ENCODE results near the gene FBXO24. TPM values are rescaled to one million over a fixed set of nuclear protein-coding genes. Genes with fewer than 3 reads are reported as not detected.
A peak's percentile ranks its signal among the peaks of the same experiment; 100 is the strongest.
"Not testable (repeated sequence)": the region's sequence is repeated elsewhere in the genome, so short reads cannot be mapped to it uniquely, and the experiment has no call there.

FBXO24 gene
- total RNA-seq, 2 experiments from 2014 or later: 0.16 to 1.7 TPM

- POLR2A ChIA-PET: interaction anchor here (0.6 to 0.7 kb wide), 2 partner anchors 44 to 93 kb away, joined by 4 read pairs; no protein-coding TSS in a partner anchor
- H3K79me2 ChIP-seq (ENCODE audit: insufficient read depth, low read depth, low read length): peaks cover 40% of the 10 kb centered on the region; the same call in 1 of the 2 replicates
Observed at GRCh38 chr7:100540073-100540723, 45.9 kb upstream of the FBXO24 start.

GRCh38 chr7:100541309-100541708 lies 44.8 kb upstream of the FBXO24 start:
- POLR2A ChIA-PET: interaction anchor here (0.6 kb wide), 1 partner anchor 90 kb away, joined by 4 read pairs; no protein-coding TSS in a partner anchor
- H3K27ac ChIP-seq (ENCODE audit: low read depth, low read length, poor library complexity, severe bottlenecking): not testable (repeated sequence)

More at GRCh38 chr7:100540073-100540723, 45.9 kb upstream of the FBXO24 start:
- peak overlapping the region; percentile 84 for H3K4me2 ChIP-seq (ENCODE audit: low read length)
- no peaks in the 10 kb centered on the region for H3K9me2 ChIP-seq (ENCODE audit: insufficient read depth, low read length)
- intact Hi-C loops (cut with micrococcal nuclease; ENCODE audit: unreplicated experiment): no loop called here
- peak overlapping the region; percentile 75 for H3K4me3 ChIP-seq (ENCODE audit: low read depth, low read length, poor library complexity, severe bottlenecking)
- TF ChIP-seq EZH2phosphoT487 (IDR thresholded peaks at IDR 0.05; ENCODE audit: borderline replicate concordance, low read depth, low read length) (no peak), CTCF (conservative IDR thresholded peaks at IDR 0.05; ENCODE audit: low read length) (no peak)
- H2AFZ ChIP-seq (ENCODE audit: low read length): no peak overlapping the region
- CTCF ChIA-PET (ENCODE audit: unreplicated experiment): no interaction called here
- BruUV-seq (replicated peaks): no TSS peak
- no peak for DNase-seq (ENCODE audit: low spot score)
- H3K4me1 ChIP-seq (ENCODE audit: insufficient read depth, low read length, poor library complexity, severe bottlenecking): peaks cover 55% of the 10 kb centered on the region
- no peaks in the 10 kb centered on the region for H3K9me3 ChIP-seq (ENCODE audit: low read length)
- H3K27ac ChIP-seq (ENCODE audit: low read depth, low read length, poor library complexity, severe bottlenecking): no peak overlapping the region
- H4K20me1 ChIP-seq (ENCODE audit: insufficient read depth, low read length): no peaks in the 10 kb centered on the region
- no peaks in the 10 kb centered on the region for H3K36me3 ChIP-seq (ENCODE audit: insufficient read depth, low read length)

GRCh38 chr7:100543586-100543985 lies 42.5 kb upstream of the FBXO24 start:
- intact Hi-C loops (cut with micrococcal nuclease; ENCODE audit: unreplicated experiment): no loop called here
- POLR2A ChIA-PET: interaction anchor here (0.7 to 2.0 kb wide), 2 partner anchors 27 to 41 kb away, joined by 3 to 9 read pairs; no protein-coding TSS in a partner anchor
- BruUV-seq (replicated peaks): no TSS peak
- H4K20me1 ChIP-seq (ENCODE audit: insufficient read depth, low read length): no peaks in the 10 kb centered on the region
- H3K4me2 ChIP-seq (ENCODE audit: low read length): peak overlapping the region; percentile 65
- H3K27ac ChIP-seq (ENCODE audit: low read depth, low read length, poor library complexity, severe bottlenecking): peak overlapping the region; percentile 31
- peaks cover 61% of the 10 kb centered on the region; the same call in 1 of the 2 replicates for H3K79me2 ChIP-seq (ENCODE audit: insufficient read depth, low read depth, low read length)
- H3K9me3 ChIP-seq (ENCODE audit: low read length): no peaks in the 10 kb centered on the region
- H3K4me1 ChIP-seq (ENCODE audit: insufficient read depth, low read length, poor library complexity, severe bottlenecking): peaks cover 84% of the 10 kb centered on the region
- TF ChIP-seq CTCF (conservative IDR thresholded peaks at IDR 0.05; ENCODE audit: low read length): no peak
- no peak for TF ChIP-seq EZH2phosphoT487 (IDR thresholded peaks at IDR 0.05; ENCODE audit: borderline replicate concordance, low read depth, low read length)
- H3K4me3 ChIP-seq (ENCODE audit: low read depth, low read length, poor library complexity, severe bottlenecking): peak overlapping the region; percentile 27
- DNase-seq (ENCODE audit: low spot score): no peak
- CTCF ChIA-PET (ENCODE audit: unreplicated experiment): no interaction called here
- no peaks in the 10 kb centered on the region for H3K9me2 ChIP-seq (ENCODE audit: insufficient read depth, low read length)
- H2AFZ ChIP-seq (ENCODE audit: low read length): no peak overlapping the region
- peaks cover under 1% of the 10 kb centered on the region; the same call in 1 of the 2 replicates for H3K36me3 ChIP-seq (ENCODE audit: insufficient read depth, low read length)

More at GRCh38 chr7:100541309-100541708, 44.8 kb upstream of the FBXO24 start:
- peaks cover 47% of the 10 kb centered on the region; the same call in 1 of the 2 replicates for H3K79me2 ChIP-seq (ENCODE audit: insufficient read depth, low read depth, low read length)
- H3K36me3 ChIP-seq (ENCODE audit: insufficient read depth, low read length); H3K4me3 ChIP-seq (ENCODE audit: low read depth, low read length, poor library complexity, severe bottlenecking); BruUV-seq (replicated peaks); H2AFZ ChIP-seq (ENCODE audit: low read length); H4K20me1 ChIP-seq (ENCODE audit: insufficient read depth, low read length); H3K9me3 ChIP-seq (ENCODE audit: low read length); H3K9me2 ChIP-seq (ENCODE audit: insufficient read depth, low read length); CTCF ChIA-PET (ENCODE audit: unreplicated experiment); intact Hi-C loops (cut with micrococcal nuclease; ENCODE audit: unreplicated experiment); DNase-seq (ENCODE audit: low spot score): not testable (repeated sequence)
- peak overlapping the region; percentile 61; the same call in 1 of the 2 replicates for H3K4me2 ChIP-seq (ENCODE audit: low read length)
- peaks cover 66% of the 10 kb centered on the region for H3K4me1 ChIP-seq (ENCODE audit: insufficient read depth, low read length, poor library complexity, severe bottlenecking)
